ENCODE measurements around the gene FOXB1.

FOXB1 gene

DNA sequence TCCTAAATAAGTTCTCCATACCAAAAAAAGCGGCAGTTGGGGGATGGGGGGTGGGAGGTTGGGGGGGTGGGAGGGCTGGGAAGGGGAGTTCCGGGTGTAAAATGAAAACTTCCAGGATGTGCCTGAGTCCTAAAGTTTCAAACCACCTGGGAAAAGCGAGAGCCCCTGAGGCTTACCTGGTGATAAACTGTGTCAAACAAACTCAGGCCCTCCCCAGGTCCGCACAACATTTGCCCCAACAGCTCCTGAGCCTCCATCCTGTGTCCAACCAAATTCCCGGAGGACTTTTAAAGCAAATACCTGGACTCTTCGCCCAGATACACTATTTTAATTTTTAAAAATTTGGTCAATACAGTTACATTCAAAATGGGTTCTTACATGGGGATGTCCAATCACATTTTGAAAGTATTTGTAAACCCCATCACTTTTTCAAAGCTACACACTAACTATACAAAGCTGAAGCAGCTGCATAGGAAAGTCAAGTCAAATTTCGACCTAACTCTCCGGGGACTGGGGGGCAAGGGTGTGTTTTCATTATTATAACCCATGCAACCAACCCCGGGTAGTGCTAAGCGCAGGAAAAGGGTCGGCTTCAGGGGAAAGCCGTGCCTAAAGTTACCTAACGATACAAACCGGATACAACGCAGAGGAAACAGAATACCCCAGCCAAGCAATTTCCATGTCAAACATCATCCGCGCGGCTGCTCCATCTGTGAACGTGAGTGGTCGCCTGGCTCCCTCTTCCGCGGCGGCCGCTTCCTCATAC, 685 bp upstream of the FOXB1 start:
- no peak for TF ChIP-seq CTCF (IDR thresholded peaks at IDR 0.05; ENCODE audit: insufficient read depth, missing control alignments)
- FAIRE-seq (no peak), DNase-seq (ENCODE audit: insufficient read length, low spot score) (no peak)

DNA sequence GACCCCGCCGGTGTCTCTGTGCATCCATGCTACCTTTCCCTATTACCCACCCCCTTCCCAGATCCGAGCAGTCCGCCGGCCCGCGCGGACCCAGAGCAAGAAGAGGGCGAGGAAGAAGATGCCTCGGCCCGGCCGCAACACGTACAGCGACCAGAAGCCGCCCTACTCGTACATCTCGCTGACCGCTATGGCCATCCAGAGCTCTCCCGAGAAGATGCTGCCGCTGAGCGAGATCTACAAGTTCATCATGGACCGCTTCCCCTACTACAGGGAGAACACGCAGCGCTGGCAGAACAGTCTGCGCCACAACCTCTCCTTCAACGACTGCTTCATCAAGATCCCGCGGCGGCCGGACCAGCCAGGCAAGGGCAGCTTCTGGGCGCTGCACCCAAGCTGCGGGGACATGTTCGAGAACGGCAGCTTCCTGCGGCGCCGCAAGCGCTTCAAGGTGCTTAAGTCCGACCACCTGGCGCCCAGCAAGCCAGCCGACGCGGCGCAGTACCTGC, 788 bp downstream of the FOXB1 start:
- no peak for FAIRE-seq

GRCh38 chr15:60005352-60006202, 1.5 kb downstream of the FOXB1 start:
- FAIRE-seq (no peak), DNase-seq (ENCODE audit: insufficient read length, low spot score) (no peak)
- TF ChIP-seq CTCF (IDR thresholded peaks at IDR 0.05; ENCODE audit: insufficient read depth, missing control alignments) = no peak

More for the DNA sequence above, 788 bp downstream of the FOXB1 start:
- no peak for TF ChIP-seq CTCF (IDR thresholded peaks at IDR 0.05; ENCODE audit: insufficient read depth, missing control alignments)
- no peak for DNase-seq (ENCODE audit: insufficient read length, low spot score)

GRCh38 chr15:60006203-60006862, 2.2 kb downstream of the FOXB1 start:
- DNase-seq (ENCODE audit: insufficient read length, low spot score) (no peak), FAIRE-seq (no peak)
- TF ChIP-seq CTCF (IDR thresholded peaks at IDR 0.05; ENCODE audit: insufficient read depth, missing control alignments) = no peak

DNA sequence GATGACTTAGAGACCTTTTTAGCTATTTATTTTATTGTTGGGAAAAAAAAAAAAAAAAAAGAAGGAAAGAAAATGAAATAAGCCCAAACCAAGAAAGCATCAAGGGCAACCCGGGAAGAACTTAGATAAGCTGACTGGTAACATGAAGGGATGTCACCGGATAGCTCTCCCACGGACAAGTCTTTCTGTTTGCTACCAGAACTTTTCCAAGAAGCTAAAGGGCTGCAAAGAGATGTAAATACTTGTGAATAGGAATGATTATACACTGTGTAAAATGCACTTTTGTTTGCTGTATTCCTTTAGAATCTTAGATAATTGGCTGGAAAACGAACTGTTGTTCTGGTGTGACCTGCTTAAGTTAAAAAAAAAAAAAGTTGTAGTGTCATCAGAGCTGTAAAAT, 2.8 kb downstream of the FOXB1 start:
- TF ChIP-seq CTCF (IDR thresholded peaks at IDR 0.05; ENCODE audit: insufficient read depth, missing control alignments) = no peak
- FAIRE-seq (no peak), DNase-seq (ENCODE audit: insufficient read length, low spot score) (no peak)

- DNase-seq (ENCODE audit: insufficient read length, low spot score) (no peak), FAIRE-seq (no peak)
- no peak for TF ChIP-seq CTCF (IDR thresholded peaks at IDR 0.05; ENCODE audit: insufficient read depth, missing control alignments)
Measured at GRCh38 chr15:60009124-60009960, 5.2 kb downstream of the FOXB1 start.

All from D721Med (cell line).